A549 (cell line): ENCODE results near the gene KCNRG. TPM values are rescaled to one million over a fixed set of nuclear protein-coding genes. Genes with fewer than 3 reads are reported as not detected.

Experiments
- ATAC-seq, 2 experiments: fragments of 200-7000 bp in 1 of 2; fragments of >200 bp in 1 of 2; cut with Nextera tagmentation in 1 of 2; cut with Tn5 transposase in 1 of 2; 3 replicates each; pipeline versions ENCODE4 v1.8.0 to v1.9.1; 2018 to 2020; ENCODE audit warnings: mild to moderate bottlenecking in 1 of 2, moderate library complexity in 1 of 2
- CTCF ChIA-PET: fragments of 300-600 bp; sonication (Branson Sonifier 250); formaldehyde crosslinking; extraction: SDS; loops from one replicate; lab custom pipeline; 2021; ENCODE audit warnings: antibody characterized with exemption, inconsistent platforms; lab: Yijun Ruan, JAX
- POLR2A ChIA-PET: fragments of 350-600 bp; formaldehyde crosslinking; extraction: SDS; loops from one replicate; lab custom pipeline; 2021; ENCODE audit warnings: antibody characterized with exemption, inconsistent platforms; lab: Yijun Ruan, JAX
- DNase-seq, 2 experiments: peaks; one replicate each; pipeline versions ENCODE4 v3.0.0 to v3.0.0-alpha.2; 2011 to 2016; ENCODE audit warnings: low read depth in 1 of 2, low spot score in 1 of 2
- FAIRE-seq: peaks from 2 replicates; lab custom pipeline; 2011; peaks lifted over from hg19 to GRCh38; lab: Jason Lieb, UNC
- H3K27ac ChIP-seq, 2 experiments: fragments of >200 bp; sonication (Bioruptor Twin); formaldehyde crosslinking; 3 replicates each; pipeline ENCODE4 v1.5.1; 2016 to 2017
- H3K4me1 ChIP-seq: fragments of >200 bp; sonication (Bioruptor Twin); formaldehyde crosslinking; 3 replicates; pipeline ENCODE4 v1.6.1; 2016
- H3K4me2 ChIP-seq: fragments of >200 bp; sonication (Bioruptor Twin); formaldehyde crosslinking; 3 replicates; pipeline ENCODE4 v1.6.1; 2016
- H3K4me3 ChIP-seq: fragments of >200 bp; sonication (Bioruptor Twin); formaldehyde crosslinking; 3 replicates; pipeline ENCODE4 v1.5.1; 2016
- H3K9me3 ChIP-seq: fragments of >200 bp; sonication (Bioruptor Twin); formaldehyde crosslinking; 3 replicates; pipeline ENCODE4 v1.6.1; 2016
- CBX8 ChIP-seq: fragments of 200-600 bp; sonication (generic); IDR thresholded peaks from 2 replicates; pipeline ENCODE4 v1.6.1; 2016
- CHD2 ChIP-seq: fragments of 150-350 bp; IDR thresholded peaks from 2 replicates; pipeline ENCODE4 v1.6.1; 2014; ENCODE audit warnings: low read length; ENCODE audit not compliant: partially characterized antibody
- HES2 ChIP-seq: fragments of >200 bp; sonication (Bioruptor Twin); formaldehyde crosslinking; IDR thresholded peaks from 2 replicates; pipeline ENCODE4 v1.6.1; 2016
- HEYL ChIP-seq: fragments of 250-450 bp; sonication (Bioruptor Pico); IDR thresholded peaks from 2 replicates; pipeline ENCODE4 v1.8.0; 2021; ENCODE audit warnings: mild to moderate bottlenecking, moderate library complexity
- HOXA7 ChIP-seq: fragments of 250-450 bp; sonication (Bioruptor Pico); IDR thresholded peaks from 2 replicates; pipeline ENCODE4 v1.5.0; 2020; ENCODE audit warnings: mild to moderate bottlenecking, moderate library complexity
- HOXB13 ChIP-seq: fragments of 250-450 bp; sonication (Bioruptor Pico); IDR thresholded peaks from 2 replicates; pipeline ENCODE4 v1.5.0; 2020; ENCODE audit warnings: low read depth, mild to moderate bottlenecking, moderate library complexity
- HOXB5 ChIP-seq: fragments of 250-450 bp; sonication (Bioruptor Pico); IDR thresholded peaks from 2 replicates; pipeline ENCODE4 v1.5.0; 2020; ENCODE audit warnings: mild to moderate bottlenecking, moderate library complexity
- KDM1A ChIP-seq: fragments of 200-600 bp; sonication (generic); IDR thresholded peaks from 2 replicates; pipeline ENCODE4 v1.6.1; 2016; ENCODE audit warnings: low read depth, mild to moderate bottlenecking
- MAFK ChIP-seq: fragments of 450-650 bp; IDR thresholded peaks from 2 replicates; pipeline ENCODE4 v1.6.1; 2014; ENCODE audit not compliant: partially characterized antibody
- NFE2L2 ChIP-seq: fragments of 150-350 bp; conservative IDR thresholded peaks from 2 replicates; pipeline ENCODE4 v1.6.1; 2014; ENCODE audit warnings: low read length
- PBX3 ChIP-seq: IDR thresholded peaks from 2 replicates; pipeline ENCODE4 v1.6.1; 2012
- POLR2AphosphoS2 ChIP-seq: conservative IDR thresholded peaks from 2 replicates; pipeline ENCODE4 v1.6.1; 2012; ENCODE audit warnings: low read length, improper control_type of control experiment, inconsistent platforms
- RAD21 ChIP-seq, 2 experiments: fragments of >200 bp in 1 of 2; sonication (Bioruptor Twin) in 1 of 2; formaldehyde crosslinking in 1 of 2; IDR thresholded peaks in 1 of 2; conservative IDR thresholded peaks in 1 of 2; 2 replicates in 1 of 2; 3 replicates in 1 of 2; pipeline ENCODE4 v1.6.1; 2012 to 2018; ENCODE audit warnings: inconsistent platforms in 1 of 2
- SMC3 ChIP-seq: fragments of >200 bp; sonication (Bioruptor Twin); formaldehyde crosslinking; IDR thresholded peaks from 3 replicates; pipeline ENCODE4 v1.6.1; 2018; ENCODE audit warnings: inconsistent platforms
- SREBF2 ChIP-seq: fragments of 450-650 bp; IDR thresholded peaks from 2 replicates; pipeline ENCODE4 v1.6.1; 2014; ENCODE audit warnings: mild to moderate bottlenecking, moderate library complexity
- USF2 ChIP-seq: fragments of 450-650 bp; IDR thresholded peaks from 2 replicates; pipeline ENCODE4 v1.6.1; 2014; ENCODE audit warnings: antibody characterized with exemption
- ZC3H11A ChIP-seq: fragments of 450-650 bp; IDR thresholded peaks from 2 replicates; pipeline ENCODE4 v1.6.1; 2014; ENCODE audit warnings: antibody characterized with exemption, mild to moderate bottlenecking
- ZFP36 ChIP-seq: fragments of 450-650 bp; IDR thresholded peaks from 2 replicates; pipeline ENCODE4 v1.6.1; 2014; ENCODE audit warnings: borderline replicate concordance; ENCODE audit not compliant: partially characterized antibody
- WGBS: methylation state at CpG from one replicate; pipeline ENCODE4 v1.1.6; 2017; ENCODE audit errors: missing lambda C conversion rate; 5-methylcytosine and 5-hydroxymethylcytosine counted together
- polyA plus RNA-seq, 4 experiments: library from polyadenylated mRNA; depleted of rRNA in 3 of 4; stranded (reverse); fragments of >200 nt; fragmentation: RNase III in 1 of 4; extraction: RNeasy Plus Mini Kit Qiagen cat#74134 plus additional on column Dnase treatment in 1 of 4; gene quantifications; 2 replicates in 3 of 4; 3 replicates in 1 of 4; pipeline ENCODE4 v1.2.3, GENCODE V29; 2011 to 2017
- TF ChIP-seq, protein P1 (sequence below): IDR thresholded peaks from 2 replicates; pipeline ENCODE4 v1.6.1; 2012
- TF ChIP-seq, protein P2 (sequence below): fragments of 250-450 bp; sonication (Bioruptor Pico); IDR thresholded peaks from 2 replicates; pipeline ENCODE4 v1.5.0; 2020; ENCODE audit warnings: low read depth, mild to moderate bottlenecking, moderate library complexity
- TF ChIP-seq, protein P3 (sequence below): IDR thresholded peaks from 2 replicates; pipeline ENCODE4 v1.6.1; 2012; ENCODE audit warnings: low read depth, borderline replicate concordance

The KCNRG gene
- polyA plus RNA-seq, 2 of the 4 experiments (the other 2 are of a cell fraction): 0.53 to 1.5 TPM

GRCh38 chr13:50001287-50001686, 14.0 kb upstream of the KCNRG start:
- 91% methylated on average over 1 of the region's 1 CpG for WGBS

GRCh38 chr13:50006426-50007135, 8.7 kb upstream of the KCNRG start:
- Histone ChIP-seq H3K9me3 (no peaks in the 10 kb centered on the region), H3K27ac (no peak overlapping the region), H3K4me3 (no peak overlapping the region), H3K4me2 (no peak overlapping the region), H3K4me1 (no peaks in the 10 kb centered on the region; the same call in 2 of the 3 replicates)
- 92% methylated on average over 7 of the region's 7 CpGs for WGBS
- CTCF ChIA-PET: interaction anchor here (1.4 to 3.6 kb wide), 2 partner anchors 10 to 37 kb away, joined by 3 to 18 read pairs; partner anchors contain the start of gene TRIM13
- DNase-seq (no peak), ATAC-seq (no peak), FAIRE-seq (no peak)
- TF ChIP-seq KDM1A: no peak
- no peak for TF ChIP-seq NFE2L2
- no peak for TF ChIP-seq MAFK
- no peak for TF ChIP-seq USF2
- no peak for TF ChIP-seq HOXB5 (CRISPR knock-in tag)
- no peak for TF ChIP-seq ZC3H11A
- no peak for TF ChIP-seq HEYL (CRISPR knock-in tag)
- TF ChIP-seq HOXA7: no peak
- no peak for TF ChIP-seq HOXB13
- TF ChIP-seq POLR2AphosphoS2: no peak
- no peak for TF ChIP-seq CHD2
- POLR2A ChIA-PET: interaction anchor here (1.5 kb wide), 1 partner anchor 9 kb away, joined by 4 read pairs; the partner anchor contains the start of gene TRIM13

More at GRCh38 chr13:50001287-50001686, 14.0 kb upstream of the KCNRG start:
- POLR2A ChIA-PET: no interaction called here
- H3K9me3 ChIP-seq: no peaks in the 10 kb centered on the region
- no peak overlapping the region for H3K4me3 ChIP-seq
- no peak for DNase-seq
- CTCF ChIA-PET: no interaction called here
- ATAC-seq: no peak
- TF ChIP-seq HES2 (no peak), PBX3 (no peak), HOXB13 (no peak), CBX8 (no peak), RAD21 (conservative IDR thresholded peaks at IDR 0.05 in 1 of 2, IDR thresholded peaks at IDR 0.05 in 1 of 2) (no peak), SREBF2 (no peak), SMC3 (no peak), ZFP36 (no peak)
- TF ChIP-seq, protein P1, sequence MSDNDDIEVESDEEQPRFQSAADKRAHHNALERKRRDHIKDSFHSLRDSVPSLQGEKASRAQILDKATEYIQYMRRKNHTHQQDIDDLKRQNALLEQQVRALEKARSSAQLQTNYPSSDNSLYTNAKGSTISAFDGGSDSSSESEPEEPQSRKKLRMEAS: no peak
- TF ChIP-seq, protein P2, sequence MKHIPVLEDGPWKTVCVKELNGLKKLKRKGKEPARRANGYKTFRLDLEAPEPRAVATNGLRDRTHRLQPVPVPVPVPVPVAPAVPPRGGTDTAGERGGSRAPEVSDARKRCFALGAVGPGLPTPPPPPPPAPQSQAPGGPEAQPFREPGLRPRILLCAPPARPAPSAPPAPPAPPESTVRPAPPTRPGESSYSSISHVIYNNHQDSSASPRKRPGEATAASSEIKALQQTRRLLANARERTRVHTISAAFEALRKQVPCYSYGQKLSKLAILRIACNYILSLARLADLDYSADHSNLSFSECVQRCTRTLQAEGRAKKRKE (CRISPR knock-in tag): no peak
- TF ChIP-seq, protein P3, sequence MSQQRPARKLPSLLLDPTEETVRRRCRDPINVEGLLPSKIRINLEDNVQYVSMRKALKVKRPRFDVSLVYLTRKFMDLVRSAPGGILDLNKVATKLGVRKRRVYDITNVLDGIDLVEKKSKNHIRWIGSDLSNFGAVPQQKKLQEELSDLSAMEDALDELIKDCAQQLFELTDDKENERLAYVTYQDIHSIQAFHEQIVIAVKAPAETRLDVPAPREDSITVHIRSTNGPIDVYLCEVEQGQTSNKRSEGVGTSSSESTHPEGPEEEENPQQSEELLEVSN: no peak
- FAIRE-seq: no peak
- no peak overlapping the region; a peak in 1 of 6 replicates for H3K27ac ChIP-seq
- H3K4me2 ChIP-seq: no peak overlapping the region; the same call in 2 of the 3 replicates
- H3K4me1 ChIP-seq: peaks cover 19% of the 10 kb centered on the region
